HCEC 1CT (cell line): Measurements from ENCODE around the gene CNTROB.

Experiments used
- DNase-seq: peaks from one replicate; pipeline ENCODE4 v3.0.0-alpha.2; 2017

CNTROB gene

GRCh38 chr17:7931709-7932482 is at the start of gene CNTROB, which contains the start of gene TRAPPC1:
Gene CNTROB, plus strand, starts transcription at chr17:7932206. Its CDS starts 874 bp downstream, at chr17:7933080.
Gene TRAPPC1, minus strand, starts transcription at chr17:7931946. Its CDS starts 117 bp downstream, at chr17:7931829.
- peak; percentile 97 for DNase-seq

- DNase-seq: no peak
Measured at GRCh38 chr17:7882629-7883028, 49.4 kb upstream of the CNTROB start.

GRCh38 chr17:7883781-7884386 is 48.1 kb upstream of the CNTROB start:
- peak; percentile 30 for DNase-seq

- no peak for DNase-seq
Measured at GRCh38 chr17:7884581-7885366, 47.2 kb upstream of the CNTROB start.

- peak; percentile 13 for DNase-seq
Measured at GRCh38 chr17:7885367-7886226, 46.4 kb upstream of the CNTROB start.

GRCh38 chr17:7886227-7887037 is 45.6 kb upstream of the CNTROB start:
- peak; percentile 42 for DNase-seq

- no peak for DNase-seq
Measured at GRCh38 chr17:7887038-7887481, 44.9 kb upstream of the CNTROB start.

GRCh38 chr17:7887482-7888183 is 44.4 kb upstream of the CNTROB start:
- peak; percentile 90 for DNase-seq

GRCh38 chr17:7888184-7888920 is 43.7 kb upstream of the CNTROB start, which contains the start of gene CHD3:
Gene CHD3, plus strand, starts transcription at chr17:7888789. Its CDS starts 212 bp downstream, at chr17:7889001.
- DNase-seq: no peak

GRCh38 chr17:7889166-7889955 is 42.6 kb upstream of the CNTROB start:
- peak; percentile 82 for DNase-seq

GRCh38 chr17:7893187-7893880 is 38.7 kb upstream of the CNTROB start:
- DNase-seq: no peak

- DNase-seq: no peak
Measured at GRCh38 chr17:7894226-7894625, 37.8 kb upstream of the CNTROB start.

GRCh38 chr17:7894866-7895265 is 37.1 kb upstream of the CNTROB start:
- DNase-seq: no peak

- DNase-seq: no peak
Measured at GRCh38 chr17:7897090-7897489, 34.9 kb upstream of the CNTROB start.

- peak; percentile 22 for DNase-seq
Measured at GRCh38 chr17:7897773-7898172, 34.2 kb upstream of the CNTROB start.

GRCh38 chr17:7903154-7904103 is 28.6 kb upstream of the CNTROB start:
- no peak for DNase-seq

- DNase-seq: no peak
Measured at GRCh38 chr17:7909089-7909488, 22.9 kb upstream of the CNTROB start.
